BE2C (cell line): ENCODE results near the gene PPP2R5A.

Experiments
- DNase-seq: peaks from one replicate; pipeline ENCODE4 v3.0.0-alpha.2; 2020
- H3K27me3 ChIP-seq: fragments of 250-450 bp; sonication (Bioruptor Pico); 2 replicates; pipeline ENCODE4 v1.5.1; 2020; ENCODE audit warnings: mild to moderate bottlenecking
- H3K36me3 ChIP-seq: fragments of 250-450 bp; sonication (Bioruptor Pico); 2 replicates; pipeline ENCODE4 v1.5.1; 2020; ENCODE audit warnings: mild to moderate bottlenecking
- H3K4me1 ChIP-seq: fragments of 250-450 bp; sonication (Bioruptor Pico); 2 replicates; pipeline ENCODE4 v1.5.1; 2020
- H3K4me3 ChIP-seq: 2 replicates; pipeline ENCODE4 v1.5.1; 2011; ENCODE audit warnings: low read depth, low read length
- H3K9me3 ChIP-seq: fragments of 250-450 bp; sonication (Bioruptor Pico); 2 replicates; pipeline ENCODE4 v1.5.1; 2020
- CTCF ChIP-seq: IDR thresholded peaks from 2 replicates; pipeline ENCODE4 v1.5.1; 2012; ENCODE audit warnings: mild to moderate bottlenecking, low read depth, low read length

Gene PPP2R5A

GRCh38 chr1:212359794-212360479 lies 74.7 kb downstream of the PPP2R5A start:
- Histone ChIP-seq H3K9me3 (no peaks in the 10 kb centered on the region), H3K36me3 (peaks cover 55% of the 10 kb centered on the region), H3K4me1 (no peaks in the 10 kb centered on the region), H3K4me3 (no peak overlapping the region), H3K27me3 (no peaks in the 10 kb centered on the region)
- no peak for TF ChIP-seq CTCF
- DNase-seq = no peak

GRCh38 chr1:212364985-212365384 lies 79.8 kb downstream of the PPP2R5A start:
- no peaks in the 10 kb centered on the region for H3K27me3 ChIP-seq

GRCh38 chr1:212366901-212367300 lies 81.7 kb downstream of the PPP2R5A start:
- Histone ChIP-seq H3K4me1 (no peaks in the 10 kb centered on the region), H3K27me3 (no peaks in the 10 kb centered on the region)
- DNase-seq = no peak

More at GRCh38 chr1:212364985-212365384, 79.8 kb downstream of the PPP2R5A start:
- H3K36me3 ChIP-seq = peaks cover 28% of the 10 kb centered on the region
- no peaks in the 10 kb centered on the region for H3K9me3 ChIP-seq
- DNase-seq = no peak
- no peak overlapping the region for H3K4me3 ChIP-seq
- TF ChIP-seq CTCF = no peak
- no peaks in the 10 kb centered on the region for H3K4me1 ChIP-seq

GRCh38 chr1:212367474-212368072 lies 82.4 kb downstream of the PPP2R5A start:
- Histone ChIP-seq H3K4me3 (no peak overlapping the region), H3K27me3 (no peaks in the 10 kb centered on the region), H3K9me3 (no peaks in the 10 kb centered on the region), H3K36me3 (peaks cover 7% of the 10 kb centered on the region), H3K4me1 (no peaks in the 10 kb centered on the region)
- no peak for DNase-seq
- no peak for TF ChIP-seq CTCF

More at GRCh38 chr1:212366901-212367300, 81.7 kb downstream of the PPP2R5A start:
- no peak for TF ChIP-seq CTCF
- Histone ChIP-seq H3K9me3 (no peaks in the 10 kb centered on the region), H3K36me3 (peaks cover 13% of the 10 kb centered on the region), H3K4me3 (no peak overlapping the region)

GRCh38 chr1:212368073-212368484 lies 82.9 kb downstream of the PPP2R5A start:
- DNase-seq = peak; percentile 73
- TF ChIP-seq CTCF = peak; percentile 99
- Histone ChIP-seq H3K27me3 (no peaks in the 10 kb centered on the region), H3K36me3 (peaks cover 4% of the 10 kb centered on the region), H3K4me1 (no peaks in the 10 kb centered on the region), H3K4me3 (no peak overlapping the region), H3K9me3 (no peaks in the 10 kb centered on the region)

- TF ChIP-seq CTCF = no peak
- no peak for DNase-seq
- Histone ChIP-seq H3K4me3 (no peak overlapping the region), H3K9me3 (no peaks in the 10 kb centered on the region), H3K4me1 (no peaks in the 10 kb centered on the region), H3K27me3 (no peaks in the 10 kb centered on the region), H3K36me3 (peaks cover 9% of the 10 kb centered on the region)
These were observed 90.8 kb downstream of the PPP2R5A start for GRCh38 chr1:212375986-212376385.
